GM12878 (cell line): ENCODE results near the gene FAM241A. TPM values are rescaled to one million over a fixed set of nuclear protein-coding genes. Genes with fewer than 3 reads are reported as not detected.

Experiments used
- ATAC-seq: fragments of 200-7000 bp; cut with Tn5 transposase; 3 replicates; pipeline ENCODE4 v1.9.1; 2020; ENCODE audit warnings: mild to moderate bottlenecking, moderate library complexity
- BruUV-seq: library from RNA; stranded (reverse); fragments of 400-500 nt; replicated peaks from 2 replicates; lab custom pipeline; 2021; lab: Mats Ljungman, UMichigan
- CTCF ChIA-PET: fragments of 300-600 bp; sonication (Branson Sonifier 250); formaldehyde crosslinking; extraction: SDS; loops from one replicate; lab custom pipeline; 2021; ENCODE audit warnings: inconsistent platforms; lab: Yijun Ruan, JAX
- POLR2A ChIA-PET: fragments of 350-600 bp; formaldehyde crosslinking; extraction: SDS; loops from one replicate; lab custom pipeline; 2021; ENCODE audit warnings: inconsistent platforms; lab: Charles Lee
- RAD21 ChIA-PET: fragments of 300-600 bp; sonication (Branson Sonifier 250); formaldehyde crosslinking; loops from one replicate; lab custom pipeline; 2023; ENCODE audit warnings: antibody characterized with exemption; ENCODE audit not compliant: unreplicated experiment; lab: Charles Lee
- SMC1A ChIA-PET: fragments of 300-600 bp; sonication (Branson Sonifier 250); formaldehyde crosslinking; loops from one replicate; lab custom pipeline; 2023; ENCODE audit not compliant: unreplicated experiment, uncharacterized antibody; lab: Charles Lee
- DNase-seq: peaks from one replicate; pipeline ENCODE4 v3.0.0-alpha.2; 2011; ENCODE audit warnings: low read depth, low spot score
- FAIRE-seq: peaks from 3 replicates; lab custom pipeline; 2011; peaks lifted over from hg19 to GRCh38; lab: Jason Lieb, UNC
- H2AFZ ChIP-seq: 2 replicates; pipeline ENCODE4 v1.6.0; 2011; ENCODE audit warnings: low read depth, low read length, control low read depth; ENCODE audit not compliant: control insufficient read depth
- H3K27ac ChIP-seq: 2 replicates; pipeline ENCODE4 v1.5.1; 2011; ENCODE audit warnings: control low read depth; ENCODE audit not compliant: control insufficient read depth, insufficient read depth
- H3K27me3 ChIP-seq, 2 experiments: replicated peaks in 1 of 2; 2 replicates each; pipeline versions ENCODE4 v1.6.0 to v1.6.1; 2011; ENCODE audit warnings: low read length in 1 of 2; ENCODE audit not compliant: control insufficient read depth in 2 of 2, insufficient read depth in 2 of 2
- H3K36me3 ChIP-seq, 2 experiments: 2 replicates each; pipeline ENCODE4 v1.5.1; 2011; ENCODE audit warnings: low read length in 1 of 2; ENCODE audit not compliant: control insufficient read depth in 2 of 2, insufficient read depth in 2 of 2
- H3K4me1 ChIP-seq: 2 replicates; pipeline ENCODE4 v1.6.1; 2011; ENCODE audit warnings: mild to moderate bottlenecking, low read length, moderate library complexity, mixed read lengths; ENCODE audit not compliant: control insufficient read depth, insufficient read depth
- H3K4me2 ChIP-seq: 2 replicates; pipeline ENCODE4 v1.6.0; 2011; ENCODE audit warnings: control low read depth; ENCODE audit not compliant: control insufficient read depth, insufficient read depth
- H3K4me3 ChIP-seq: fragments of 200-600 bp; sonication (generic); 2 replicates; pipeline ENCODE4 v1.5.1; 2016
- H3K79me2 ChIP-seq: 2 replicates; pipeline ENCODE4 v1.6.0; 2011; ENCODE audit warnings: low read length; ENCODE audit not compliant: control insufficient read depth, insufficient read depth
- H3K9ac ChIP-seq: 2 replicates; pipeline ENCODE4 v1.8.0; 2011; ENCODE audit warnings: low read length, control low read depth, mixed read lengths; ENCODE audit not compliant: control insufficient read depth, insufficient read depth
- H3K9me3 ChIP-seq: replicated peaks from 3 replicates; pipeline ENCODE4 v1.5.1; 2011; ENCODE audit warnings: mild to moderate bottlenecking, low read length; ENCODE audit not compliant: control insufficient read depth, insufficient read depth
- H4K20me1 ChIP-seq: 2 replicates; pipeline ENCODE4 v1.6.0; 2011; ENCODE audit not compliant: control insufficient read depth, insufficient read depth
- CREB1 ChIP-seq: IDR thresholded peaks from 2 replicates; pipeline ENCODE4 v1.6.1; 2012; ENCODE audit warnings: low read depth, mild to moderate bottlenecking, inconsistent platforms
- E2F4 ChIP-seq: IDR thresholded peaks from 2 replicates; pipeline ENCODE4 v1.6.1; 2012; ENCODE audit warnings: low read depth, low read length, improper control_type of control experiment
- ETV6 ChIP-seq, 2 experiments: fragments of 450-650 bp in 1 of 2; IDR thresholded peaks in 1 of 2; conservative IDR thresholded peaks in 1 of 2; 2 replicates each; pipeline ENCODE4 v1.6.1; 2014; ENCODE audit warnings: antibody characterized with exemption in 1 of 2, borderline replicate concordance in 1 of 2, low read depth in 1 of 2, mild to moderate bottlenecking in 1 of 2, moderate library complexity in 1 of 2
- EZH2 ChIP-seq: IDR thresholded peaks from 2 replicates; pipeline ENCODE4 v1.6.1; 2012; ENCODE audit warnings: low read depth, mild to moderate bottlenecking, control low read depth, inconsistent platforms, low read length, borderline replicate concordance; ENCODE audit not compliant: control insufficient read depth
- HSF1 ChIP-seq: fragments of 150-350 bp; IDR thresholded peaks from 2 replicates; pipeline ENCODE4 v1.6.1; 2014; ENCODE audit warnings: mild to moderate bottlenecking, low read depth, low read length
- IRF4 ChIP-seq: IDR thresholded peaks from 2 replicates; pipeline ENCODE4 v1.6.1; 2011; ENCODE audit warnings: low read depth, low read length
- REST ChIP-seq: IDR thresholded peaks from 2 replicates; pipeline ENCODE4 v1.6.1; 2012; ENCODE audit warnings: mild to moderate bottlenecking, low read depth, low read length
- SMARCA5 ChIP-seq: fragments of 450-650 bp; IDR thresholded peaks from 2 replicates; pipeline ENCODE4 v1.6.1; 2017; ENCODE audit warnings: mild to moderate bottlenecking
- SUZ12 ChIP-seq: fragments of 200-600 bp; sonication (generic); IDR thresholded peaks from one replicate; pipeline ENCODE4 v1.6.1; 2018; ENCODE audit warnings: antibody characterized with exemption, mild to moderate bottlenecking; ENCODE audit not compliant: unreplicated experiment
- TCF12 ChIP-seq: IDR thresholded peaks from 2 replicates; pipeline ENCODE4 v1.6.1; 2011; ENCODE audit warnings: low read depth, mild to moderate bottlenecking, low read length
- WGBS: methylation state at CpG from one replicate; pipeline ENCODE4 v1.1.6; 2016; ENCODE audit warnings: low lambda C conversion rate; ENCODE audit not compliant: insufficient replicate concordance, insufficient coverage; ENCODE audit errors: missing lambda C conversion rate; 5-methylcytosine and 5-hydroxymethylcytosine counted together
- in situ Hi-C: fragments of 300-500 bp; cut with MboI; formaldehyde crosslinking; loops from 9 replicates; pipeline ENCODE4 v1.14.3; 2018; ENCODE audit warnings: mixed read lengths
- intact Hi-C: fragments of 100-400 bp; cut with micrococcal nuclease; formaldehyde crosslinking; loops from one replicate; pipeline ENCODE4 v1.14.2; 2022; ENCODE audit not compliant: unreplicated experiment
- polyA plus RNA-seq, 11 experiments: library from polyadenylated mRNA; depleted of rRNA in 4 of 11; unstranded in 6 of 11; stranded (reverse) in 5 of 11; fragments of >200 nt; fragmentation: Nextera tagmentation in 4 of 11; fragmentation: Illumina TruSeq in 1 of 11; extraction: Ambion mirVana in 4 of 11; extraction: Trizol in 1 of 11; gene quantifications; 1 replicate in 1 of 11; 2 replicates in 10 of 11; pipeline versions ENCODE4 v1.2.1 to v1.2.3, GENCODE V29; 2011 to 2016; ENCODE audit warnings: inconsistent platforms in 2 of 11, missing spikeins in 2 of 11, low read depth in 1 of 11
- total RNA-seq, 4 experiments: library from RNA; depleted of rRNA in 3 of 4; stranded (reverse); fragments of >200 nt in 3 of 4; fragmentation: Illumina TruSeq in 1 of 4; extraction: Trizol in 1 of 4; gene quantifications; 2 replicates each; pipeline versions ENCODE4 v1.2.1 to v1.2.3, GENCODE V29; 2013 to 2021

The FAM241A gene
- total and polyA plus RNA-seq, 10 of the 15 experiments (the other 5 are each of a cell fraction or from before 2014, with no cell fraction given), result 0.20 to 7.5 (median 2.4) TPM

- Histone ChIP-seq H3K4me2 (peak overlapping the region; percentile 15; the same call in 1 of the 2 replicates), H3K27me3 (no peaks in the 10 kb centered on the region), H3K79me2 (no peaks in the 10 kb centered on the region), H2AFZ (peak overlapping the region; percentile 90), H3K36me3 (no peaks in the 10 kb centered on the region), H3K27ac (no peak overlapping the region), H3K9me3 (no peaks in the 10 kb centered on the region), H4K20me1 (no peaks in the 10 kb centered on the region), H3K4me3 (no peak overlapping the region), H3K9ac (no peak overlapping the region), H3K4me1 (no peaks in the 10 kb centered on the region)
- in situ Hi-C loops, result no loop called here
- no TSS peak for BruUV-seq
- 50% methylated on average over 1 of the region's 1 CpG for WGBS
- intact Hi-C loops, result no loop called here
- ATAC-seq (no peak), FAIRE-seq (no peak), DNase-seq (no peak)
- RAD21 ChIA-PET, result interaction anchor here (1.4 kb wide), 1 partner anchor 10 kb away, joined by 3 read pairs; no protein-coding TSS in a partner anchor
- SMC1A ChIA-PET, result interaction anchor here (1.6 kb wide), 2 partner anchors 10 to 127 kb away, joined by 5 read pairs; no protein-coding TSS in a partner anchor
- POLR2A ChIA-PET, result no interaction called here
- CTCF ChIA-PET, result interaction anchor here (1.6 to 2.2 kb wide), 3 partner anchors 11 to 414 kb away, joined by 6 to 10 read pairs (median 9); no protein-coding TSS in a partner anchor
- TF ChIP-seq SMARCA5 (no peak), TCF12 (no peak), IRF4 (no peak), ETV6 (conservative IDR thresholded peaks at IDR 0.05 in 1 of 2, IDR thresholded peaks at IDR 0.05 in 1 of 2; ENCODE audit: borderline replicate concordance in 1 of 2, low read depth in 1 of 2) (no peak), SUZ12 (no peak), EZH2 (no peak), REST (no peak), HSF1 (no peak), CREB1 (no peak), E2F4 (no peak)
- TF ChIP-seq, all 136 proteins: peak for 0
Measured at GRCh38 chr4:112110059-112110425, 35.2 kb upstream of the FAM241A start.
